ELF-1 (cell line): Measurements from ENCODE around the gene NFIA.

Experiments used
- DNase-seq: peaks from one replicate; pipeline ENCODE4 v3.0.0-alpha.2; 2016; ENCODE audit warnings: low read depth, low spot score

The NFIA gene

DNA sequence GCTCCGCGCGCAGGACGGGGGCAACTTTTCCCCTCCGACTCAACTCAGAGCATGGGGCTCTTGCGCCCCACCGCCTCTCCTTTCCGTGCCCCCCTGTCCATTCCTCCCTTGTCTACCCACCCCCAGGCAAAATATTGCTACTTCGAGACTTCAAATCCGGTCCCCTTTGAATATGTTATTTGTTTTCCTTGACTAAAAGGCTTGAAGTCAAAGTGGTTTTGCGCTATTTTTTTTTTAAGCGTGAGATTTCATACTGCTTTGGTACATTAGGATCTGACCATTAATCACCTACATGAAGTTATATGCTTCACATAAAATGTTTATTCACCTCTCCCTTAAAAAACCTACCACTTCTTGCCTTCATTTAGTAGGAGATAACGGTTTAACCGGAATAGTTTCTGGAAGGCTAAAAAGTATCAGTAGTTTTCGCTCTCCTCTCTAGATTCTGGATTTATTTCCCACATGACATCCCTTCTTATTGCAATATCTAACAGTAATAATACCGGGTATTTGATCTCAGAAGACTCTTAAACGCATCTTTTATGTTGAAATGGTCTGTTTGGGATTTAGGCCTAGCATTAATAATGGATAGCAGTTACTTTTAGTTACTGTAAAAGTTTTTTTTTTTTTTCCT is 1.6 kb downstream of the NFIA start:
- DNase-seq = no peak

DNA sequence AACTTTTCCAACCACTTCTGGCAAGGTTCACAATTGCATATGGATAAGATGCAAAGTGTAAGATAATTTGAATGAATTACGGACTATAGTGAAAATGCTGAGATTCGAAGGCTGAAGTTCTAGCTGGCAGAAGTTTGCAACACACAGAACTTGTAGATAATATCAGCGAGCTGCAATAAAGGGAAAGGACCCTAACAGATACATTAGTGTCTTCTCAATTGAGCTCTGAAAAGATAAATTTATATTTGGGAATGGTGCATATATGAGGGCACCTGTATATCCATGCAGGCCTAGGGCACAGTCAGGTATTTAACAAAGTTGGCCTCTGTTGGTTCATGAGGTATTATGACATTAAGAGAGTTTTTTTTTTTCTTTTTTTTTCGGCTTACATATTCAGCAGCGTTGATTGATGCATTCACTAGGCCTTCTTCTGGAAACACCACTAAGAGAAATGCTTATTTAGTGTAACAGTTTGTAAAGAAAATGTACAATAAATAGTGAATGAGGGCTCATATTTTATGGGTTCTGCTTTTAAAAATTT is 2.2 kb downstream of the NFIA start:
- DNase-seq = no peak

DNA sequence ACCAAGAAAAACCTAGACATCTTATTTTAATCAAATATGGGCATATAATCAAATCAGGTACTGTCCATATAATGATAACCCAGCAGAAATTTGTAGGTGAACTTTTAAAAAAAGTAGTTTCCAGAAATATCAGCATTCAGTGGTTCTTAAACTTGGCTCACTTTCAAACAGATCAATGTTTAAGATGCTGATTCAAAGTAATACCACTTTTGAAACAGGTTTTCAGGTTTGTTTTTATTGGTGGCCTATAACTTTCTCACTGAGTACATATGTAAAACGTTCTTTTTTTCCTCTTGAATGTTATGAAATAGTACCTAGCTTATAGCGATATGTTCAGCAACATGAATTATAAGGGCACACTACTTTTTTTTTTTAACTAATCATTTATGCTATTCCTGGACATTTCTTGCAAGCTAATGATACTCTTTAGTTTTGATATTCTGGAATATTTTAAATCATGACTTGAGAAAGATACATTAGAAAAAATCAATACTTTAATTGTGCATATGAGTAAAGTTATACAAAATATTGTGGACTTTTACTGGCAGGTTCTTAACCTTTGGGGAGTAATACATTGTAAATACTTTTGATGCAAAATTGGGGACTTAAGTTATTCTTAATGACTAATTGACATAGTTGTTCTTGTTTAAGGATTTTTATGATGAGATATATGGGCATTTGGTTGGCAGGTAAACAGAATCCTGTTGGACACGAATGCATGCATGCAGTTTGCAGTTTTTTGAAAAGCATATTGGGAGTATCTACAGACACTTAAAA is 3.0 kb downstream of the NFIA start:
- no peak for DNase-seq

DNA sequence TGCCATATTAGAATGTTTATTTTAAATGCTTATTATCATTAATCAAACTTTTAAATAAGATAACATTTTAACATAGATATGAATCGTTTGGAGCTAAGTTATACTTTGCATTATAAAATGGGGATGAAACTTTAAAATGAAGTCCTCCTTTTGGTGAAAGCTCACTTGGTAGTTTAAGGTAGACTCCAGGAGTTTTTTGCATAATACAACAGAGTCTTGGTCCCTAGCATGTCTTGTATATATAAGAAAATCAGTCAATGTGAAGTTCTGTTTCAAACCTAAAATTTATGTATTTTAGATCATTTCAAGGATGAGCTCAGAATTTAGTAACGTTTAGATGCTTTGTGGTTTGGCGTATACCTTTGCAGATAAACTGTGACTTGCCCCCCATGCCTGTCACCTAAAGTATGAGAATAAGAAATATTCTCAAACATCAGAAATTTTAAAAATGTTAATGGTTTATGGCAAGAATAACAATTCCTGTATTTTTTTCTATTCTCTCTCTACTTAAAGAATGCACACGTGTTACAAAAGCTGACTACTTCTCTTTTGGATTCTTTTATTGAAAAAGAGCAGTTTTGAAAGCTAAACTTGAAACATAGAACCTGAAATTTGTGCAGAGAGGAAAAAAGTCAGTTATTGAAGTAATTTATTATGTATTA is 3.8 kb downstream of the NFIA start:
- no peak for DNase-seq

DNA sequence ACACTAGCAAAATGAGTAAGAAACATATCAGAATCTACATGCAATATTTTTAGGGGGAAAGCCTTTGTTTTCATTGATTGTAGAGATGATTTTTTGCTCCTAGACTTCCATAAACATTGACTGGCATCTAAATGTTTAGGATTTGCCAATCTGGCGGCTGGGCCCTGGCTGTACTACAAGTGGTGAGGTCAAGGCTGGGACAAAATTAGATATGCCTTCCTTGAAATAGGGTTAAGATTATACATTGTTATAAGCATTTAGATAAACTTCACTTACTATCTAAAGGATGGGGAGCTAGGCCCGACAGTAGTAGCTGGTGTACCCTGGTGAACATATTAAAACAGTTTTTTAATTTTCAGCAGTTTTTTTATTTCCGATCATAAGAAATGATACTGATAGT is 5.2 kb downstream of the NFIA start:
- DNase-seq = no peak

DNA sequence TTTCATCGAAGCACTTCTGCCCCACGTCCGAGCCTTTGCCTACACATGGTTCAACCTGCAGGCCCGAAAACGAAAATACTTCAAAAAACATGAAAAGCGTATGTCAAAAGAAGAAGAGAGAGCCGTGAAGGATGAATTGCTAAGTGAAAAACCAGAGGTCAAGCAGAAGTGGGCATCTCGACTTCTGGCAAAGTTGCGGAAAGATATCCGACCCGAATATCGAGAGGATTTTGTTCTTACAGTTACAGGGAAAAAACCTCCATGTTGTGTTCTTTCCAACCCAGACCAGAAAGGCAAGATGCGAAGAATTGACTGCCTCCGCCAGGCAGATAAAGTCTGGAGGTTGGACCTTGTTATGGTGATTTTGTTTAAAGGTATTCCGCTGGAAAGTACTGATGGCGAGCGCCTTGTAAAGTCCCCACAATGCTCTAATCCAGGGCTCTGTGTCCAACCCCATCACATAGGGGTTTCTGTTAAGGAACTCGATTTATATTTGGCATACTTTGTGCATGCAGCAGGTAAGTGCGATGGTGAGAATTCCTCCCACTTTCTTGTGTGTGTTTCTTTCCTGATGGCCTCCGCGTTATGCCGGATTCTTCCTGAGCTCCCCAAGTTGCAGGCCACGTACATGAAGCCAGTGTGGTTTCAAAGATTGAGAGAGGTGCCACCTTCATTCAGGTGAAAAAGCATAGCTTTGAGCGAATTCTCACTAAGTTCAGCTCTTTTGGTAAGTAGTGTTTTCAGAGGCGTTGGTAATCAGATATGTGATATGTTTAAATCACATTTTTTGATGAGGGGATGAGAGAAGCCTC is 6.0 kb downstream of the NFIA start:
- no peak for DNase-seq

DNA sequence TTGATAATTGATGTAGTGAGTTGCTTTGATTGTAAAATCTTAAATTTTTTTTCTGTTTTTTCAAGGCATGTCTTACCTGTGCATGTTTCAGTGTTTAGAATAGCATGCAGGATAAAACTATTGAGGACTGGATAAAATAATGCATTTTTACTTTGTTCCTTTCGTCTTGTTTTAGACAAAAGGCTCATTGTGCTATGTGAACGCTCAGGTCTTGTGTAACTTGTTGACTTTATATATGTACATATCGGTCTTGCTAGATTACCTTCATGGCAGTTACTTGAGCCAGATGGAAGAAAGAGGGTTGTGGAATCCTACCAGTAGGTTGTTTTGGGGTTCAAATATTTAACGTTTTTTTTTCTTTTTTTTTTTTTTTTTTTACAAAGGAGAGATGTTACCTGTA is 7.0 kb downstream of the NFIA start:
- no peak for DNase-seq

DNA sequence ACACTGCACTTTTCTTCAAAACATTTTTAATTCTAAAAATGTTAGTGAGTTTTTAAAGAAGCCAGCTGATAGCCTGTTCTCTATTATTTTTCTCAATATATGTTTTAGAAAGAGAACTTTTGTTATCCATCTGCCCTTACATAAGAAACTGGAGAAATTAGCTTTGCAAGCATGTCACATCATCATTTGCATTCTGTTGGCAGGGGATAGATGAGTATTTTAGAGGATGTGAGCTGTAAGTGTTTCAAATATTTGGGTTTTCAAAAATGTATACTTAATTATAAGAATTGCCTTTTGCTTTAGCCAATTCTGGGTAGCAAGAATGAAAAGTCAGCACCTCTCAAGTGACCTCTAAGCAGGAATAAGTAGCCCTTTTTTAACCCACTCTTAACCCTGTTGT is 7.4 kb downstream of the NFIA start:
- DNase-seq = no peak

DNA sequence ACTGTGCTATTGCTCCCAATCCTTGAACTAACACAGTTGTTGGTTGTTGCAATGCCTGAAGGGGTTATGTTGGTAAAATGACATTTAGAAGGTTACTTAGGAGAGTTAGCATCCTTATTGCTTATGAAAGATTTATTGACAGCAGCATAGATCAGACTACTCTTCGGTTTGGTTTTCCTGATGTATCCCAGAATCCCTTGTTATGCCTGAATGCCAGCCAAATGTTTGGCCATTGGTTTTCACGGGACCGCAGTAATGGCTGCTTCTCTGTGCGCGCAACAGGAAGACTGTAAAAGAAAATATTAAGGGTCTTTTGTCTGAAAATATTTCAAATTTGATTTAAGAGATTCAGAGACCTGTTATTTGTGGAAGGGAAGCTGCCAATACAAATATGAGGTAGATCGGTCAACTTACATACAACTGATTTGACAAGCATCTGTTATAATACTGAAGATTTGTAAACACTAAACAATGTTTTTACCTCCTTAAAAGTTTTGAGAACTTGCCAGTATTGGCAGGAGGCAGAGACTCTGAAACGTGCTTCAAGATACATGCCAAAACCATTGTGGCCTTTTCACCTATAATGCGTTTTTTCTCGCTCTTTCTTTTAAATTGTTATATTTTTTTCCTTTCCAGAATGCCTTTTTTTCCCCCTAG is 8.3 kb downstream of the NFIA start:
- no peak for DNase-seq

DNA sequence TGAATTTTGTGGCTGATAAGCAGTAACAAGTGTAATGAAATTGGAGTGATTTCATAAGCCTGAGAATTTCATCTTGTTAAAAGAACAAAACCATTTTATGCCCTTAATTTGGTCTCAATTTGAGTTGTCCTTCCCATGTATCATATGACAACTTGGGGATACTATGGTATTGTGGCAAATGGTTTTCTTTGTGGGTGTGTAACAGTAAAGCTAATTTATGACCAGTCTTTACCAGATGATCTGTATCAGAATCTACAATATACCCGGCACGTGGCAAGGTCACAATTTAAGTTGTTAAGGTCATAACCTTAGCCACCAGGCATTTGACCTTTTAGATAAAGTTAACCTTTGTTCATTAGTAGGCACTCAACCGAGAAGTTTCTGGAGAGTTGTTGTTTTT is 9.1 kb downstream of the NFIA start:
- DNase-seq = no peak

DNA sequence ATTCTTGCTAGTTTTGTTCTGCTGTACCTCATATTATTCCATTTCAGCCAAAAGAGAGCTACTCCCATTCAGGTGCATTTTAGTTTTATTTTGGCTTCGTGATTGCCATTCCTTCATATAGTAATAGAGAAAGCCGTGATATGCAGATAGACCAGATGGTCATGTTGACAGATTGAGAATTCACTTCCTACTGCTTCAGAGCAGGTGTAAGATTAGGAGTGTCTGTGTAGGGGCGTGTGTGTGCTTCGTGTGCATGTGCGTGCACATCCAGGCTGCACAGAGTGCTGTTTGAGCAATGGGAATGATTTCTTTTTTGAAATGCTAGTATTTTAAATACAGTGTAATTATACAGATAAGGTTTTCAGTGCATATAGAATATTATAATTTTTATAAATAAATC is 10.3 kb downstream of the NFIA start:
- DNase-seq = no peak

DNA sequence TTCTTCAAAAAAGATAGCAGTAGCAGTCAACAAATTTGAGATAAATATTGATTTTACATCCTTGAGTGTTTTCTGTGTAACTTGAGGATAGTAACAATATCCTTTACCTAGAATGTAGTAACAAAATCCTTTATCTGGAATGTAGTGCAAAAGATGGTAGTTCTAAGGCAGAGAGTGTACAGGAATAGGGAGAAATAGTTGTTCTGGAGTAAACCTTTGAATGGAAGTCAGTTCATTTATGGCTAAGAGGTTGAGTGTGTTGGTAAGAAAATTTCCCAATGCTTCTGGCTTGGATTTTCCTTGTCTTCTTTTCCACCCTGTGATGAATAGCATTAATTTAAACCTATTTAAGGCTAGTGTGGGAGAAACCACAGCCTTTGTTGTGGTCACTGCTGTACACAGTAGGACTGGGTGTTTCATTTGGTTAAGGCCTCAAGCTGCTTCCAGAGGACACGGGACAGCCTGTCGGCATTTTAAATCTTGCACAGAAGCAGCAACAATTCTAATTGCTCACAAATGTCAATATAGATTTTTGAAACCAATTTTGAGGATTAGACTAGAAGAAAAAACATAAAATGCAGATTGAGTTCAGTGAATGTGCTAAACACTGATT is 11.3 kb downstream of the NFIA start:
- DNase-seq = no peak

DNA sequence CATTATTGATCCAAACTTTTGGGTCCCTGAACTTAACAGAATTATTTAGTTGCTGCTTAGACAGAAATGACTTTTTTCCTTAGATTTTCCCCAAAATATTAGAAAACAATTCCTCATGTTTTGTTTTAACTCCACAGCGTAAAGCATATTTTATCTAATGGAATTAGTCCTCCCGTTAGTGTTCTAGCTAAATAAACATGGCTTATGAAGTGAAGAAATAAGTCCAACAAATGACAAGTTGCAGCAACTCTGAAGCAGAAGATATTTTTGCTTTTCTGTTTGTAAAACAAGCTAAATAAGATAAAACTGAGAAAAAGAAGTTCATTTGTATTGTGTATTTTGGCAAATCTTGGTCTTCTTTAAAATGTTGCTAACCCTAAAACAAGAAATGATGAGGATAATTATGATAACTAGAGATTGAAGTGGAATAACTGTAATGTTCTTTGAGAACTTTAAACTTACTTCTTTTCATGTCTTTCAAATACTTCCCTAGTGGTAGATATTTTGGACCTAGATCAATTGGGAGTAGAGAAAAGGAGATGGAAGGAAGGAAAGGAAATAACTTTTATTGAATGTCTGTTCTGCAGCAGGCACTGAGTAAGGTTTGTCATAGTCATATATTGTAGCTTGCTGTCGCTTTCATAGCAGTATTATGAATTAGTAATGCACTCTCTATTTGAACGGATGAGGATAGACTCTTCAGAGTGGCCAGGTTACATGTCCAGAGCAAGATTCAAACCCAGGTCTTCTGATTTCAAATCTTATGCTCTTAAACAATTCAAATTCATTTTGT is 12.5 kb downstream of the NFIA start:
- DNase-seq = no peak

DNA sequence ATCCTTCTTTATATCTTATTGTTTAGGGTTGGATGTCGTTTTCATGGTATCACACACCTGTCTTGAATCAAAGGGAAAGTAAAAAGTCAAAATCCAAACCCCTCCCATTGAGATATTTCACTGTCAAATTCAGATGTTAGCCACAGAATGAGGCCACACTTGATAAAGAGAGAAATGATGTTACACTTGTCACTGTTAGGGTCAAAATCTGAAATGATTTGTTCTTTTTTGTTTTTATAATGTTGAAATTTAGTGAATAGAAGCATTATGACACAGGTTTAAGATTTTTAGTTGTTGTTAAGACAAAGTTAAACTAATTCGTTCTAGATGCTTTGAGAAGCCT is 13.1 kb downstream of the NFIA start:
- no peak for DNase-seq

DNA sequence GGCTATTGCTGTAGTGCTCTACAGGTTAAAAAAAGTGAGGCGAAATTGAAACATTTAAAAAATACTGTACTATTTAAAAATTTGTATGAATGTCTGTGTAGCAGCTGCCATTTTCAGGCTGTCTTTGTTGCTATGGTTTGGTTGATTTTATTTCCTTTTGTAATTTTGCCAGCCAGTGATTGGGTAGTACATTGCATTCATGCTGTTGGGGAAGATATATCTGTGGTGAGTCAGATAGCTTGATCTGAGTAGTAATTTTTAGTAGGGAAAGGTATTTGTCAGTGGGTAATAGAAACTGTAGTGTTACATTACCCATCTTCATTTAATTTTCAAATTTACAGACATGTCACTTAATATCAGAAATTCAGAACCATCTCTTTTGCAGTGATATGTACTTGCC is 15.0 kb downstream of the NFIA start:
- no peak for DNase-seq

DNA sequence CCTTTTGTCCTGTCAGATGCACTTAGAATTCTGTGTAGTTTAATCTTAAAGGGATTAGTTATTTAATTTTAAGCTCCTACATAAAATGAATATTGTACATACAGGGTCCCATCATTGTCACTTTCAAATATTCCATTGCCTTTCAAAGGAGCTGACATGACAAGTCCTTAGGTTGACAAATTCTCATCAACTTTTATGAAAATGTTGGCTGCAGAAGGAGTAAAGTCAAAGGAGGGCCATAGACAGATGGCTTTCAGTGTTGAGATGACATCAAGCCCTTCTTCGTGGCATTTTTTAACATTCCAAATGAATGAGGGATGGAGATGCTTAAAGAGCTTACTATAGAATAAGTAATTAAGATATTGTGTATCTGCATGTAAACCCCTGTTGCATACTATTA is 15.4 kb downstream of the NFIA start:
- DNase-seq = no peak

DNA sequence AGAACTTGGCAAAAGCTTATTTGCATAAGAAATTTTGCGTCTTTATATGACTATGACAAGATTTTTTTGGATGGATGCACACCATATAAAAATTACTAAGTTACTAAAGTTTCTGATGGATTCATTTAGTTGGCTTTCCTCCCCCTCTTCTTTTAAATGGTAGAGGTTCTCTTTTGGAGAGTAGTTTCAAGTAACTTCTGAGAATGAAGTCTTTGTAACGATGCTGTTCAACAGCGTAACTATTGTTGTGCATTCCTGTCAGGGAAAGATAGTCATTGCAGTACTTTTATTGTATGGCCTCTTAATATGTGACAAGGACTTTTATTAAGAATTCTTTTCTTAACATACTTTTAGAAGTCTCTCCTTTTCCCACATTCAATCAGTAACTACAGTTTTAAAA is 16.0 kb downstream of the NFIA start:
- no peak for DNase-seq

DNA sequence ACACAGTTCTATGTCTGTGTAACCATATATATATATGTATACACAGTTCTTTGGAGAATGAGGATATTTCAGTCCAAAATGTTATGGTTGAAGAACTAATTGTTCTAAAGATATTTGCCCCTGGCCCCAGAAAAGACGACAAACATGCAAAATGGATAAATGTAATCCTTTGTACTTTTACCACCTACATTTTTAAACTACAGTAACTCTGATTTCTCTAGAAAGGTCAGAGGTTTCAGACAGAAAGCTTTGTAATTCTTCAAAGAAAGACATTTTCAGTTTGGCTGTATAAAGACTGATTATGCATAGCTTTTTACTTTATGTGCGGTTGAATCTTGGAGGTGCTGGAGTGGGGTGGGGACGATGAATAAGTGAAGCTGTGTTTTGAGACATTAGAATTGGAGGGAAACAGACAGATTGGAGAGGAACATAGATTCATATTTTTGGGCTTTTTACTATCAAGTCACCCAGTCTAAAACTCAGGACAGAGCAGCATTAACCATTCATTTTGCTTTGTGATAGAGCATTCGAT is 16.6 kb downstream of the NFIA start:
- no peak for DNase-seq

DNA sequence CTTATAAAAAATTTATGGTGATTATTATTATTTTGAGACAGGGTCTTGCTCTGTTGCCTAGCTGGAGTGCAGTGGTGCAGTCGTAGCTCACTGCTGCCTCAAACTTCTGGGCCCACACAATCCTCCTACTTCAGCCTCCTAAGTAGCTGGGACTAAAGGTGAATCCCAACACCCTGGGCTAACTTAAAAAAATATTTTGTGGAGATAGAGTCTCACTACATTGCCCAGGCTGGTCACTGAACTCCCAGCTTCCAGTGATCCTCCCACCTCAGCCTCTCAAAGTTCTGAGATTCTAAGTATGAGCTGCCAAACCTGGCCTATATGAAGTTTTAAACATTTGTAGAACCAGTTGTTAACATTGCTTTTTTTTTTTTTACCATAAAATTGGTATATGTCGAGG is 18.2 kb downstream of the NFIA start:
- DNase-seq = no peak

DNA sequence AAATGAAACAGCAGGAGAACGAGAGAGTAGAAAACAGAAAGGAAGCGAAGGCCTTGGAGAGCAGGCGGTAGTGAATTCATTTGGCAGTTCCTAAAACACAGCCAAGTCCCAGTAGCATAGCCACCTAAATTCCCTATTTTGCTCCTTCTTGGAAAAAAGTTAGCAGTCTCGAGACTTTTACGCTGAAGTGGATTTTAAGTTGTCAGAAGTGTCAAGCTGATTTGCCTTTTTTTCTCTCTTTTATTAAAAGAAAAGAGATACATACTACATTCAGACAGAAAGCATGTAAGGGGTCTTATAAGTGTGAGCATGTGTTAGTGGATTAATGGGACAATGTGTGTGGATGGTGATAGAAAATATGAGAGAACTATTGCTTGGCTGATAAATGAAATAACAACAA is 19.2 kb downstream of the NFIA start:
- no peak for DNase-seq
